Karpas-422 (cell line): ENCODE measurements around the gene CRYBG1. TPM values are rescaled to one million over a fixed set of nuclear protein-coding genes. Genes with fewer than 3 reads are reported as not detected.

ENCODE experiments used
- DNase-seq: peaks from one replicate; pipeline ENCODE4 v3.0.0-alpha.2; 2015
- H2AFZ ChIP-seq: fragments of 200-600 bp; sonication (generic); 2 replicates; pipeline ENCODE4 v1.6.1; 2014; ENCODE audit warnings: antibody characterized with exemption, low read length, mixed read lengths
- H3K27ac ChIP-seq: fragments of 200-600 bp; sonication (generic); 2 replicates; pipeline ENCODE4 v1.5.1; 2014; ENCODE audit warnings: mild to moderate bottlenecking, low read length, moderate library complexity
- H3K27me3 ChIP-seq: fragments of 200-600 bp; sonication (generic); 2 replicates; pipeline ENCODE4 v1.6.1; 2014; ENCODE audit warnings: low read length, mixed read lengths
- H3K36me3 ChIP-seq: fragments of 200-600 bp; sonication (generic); 2 replicates; pipeline ENCODE4 v1.6.1; 2014; ENCODE audit warnings: low read length, mixed read lengths; ENCODE audit not compliant: insufficient read depth
- H3K4me1 ChIP-seq: fragments of 200-600 bp; sonication (generic); 2 replicates; pipeline ENCODE4 v1.6.1; 2014; ENCODE audit warnings: mild to moderate bottlenecking, low read length, mixed read lengths
- H3K4me2 ChIP-seq: fragments of 200-600 bp; sonication (generic); 2 replicates; pipeline ENCODE4 v1.6.1; 2014; ENCODE audit warnings: low read length, low read depth, mild to moderate bottlenecking; ENCODE audit not compliant: poor library complexity, severe bottlenecking
- H3K4me3 ChIP-seq: fragments of 200-600 bp; sonication (generic); 2 replicates; pipeline ENCODE4 v1.5.1; 2014; ENCODE audit warnings: mild to moderate bottlenecking, antibody characterized with exemption, low read length, mixed read lengths
- H3K79me2 ChIP-seq: fragments of 200-600 bp; sonication (generic); 2 replicates; pipeline ENCODE4 v1.6.1; 2014; ENCODE audit warnings: mild to moderate bottlenecking, low read length, mixed read lengths
- H3K9ac ChIP-seq: fragments of 200-600 bp; sonication (generic); 2 replicates; pipeline ENCODE4 v1.6.0; 2014; ENCODE audit warnings: low read length
- H3K9me2 ChIP-seq: fragments of 200-600 bp; sonication (generic), shearing (Covaris generic); replicated peaks from 2 replicates; pipeline ENCODE4 v1.6.0; 2014; ENCODE audit warnings: mild to moderate bottlenecking, low read length, moderate library complexity; ENCODE audit not compliant: insufficient read depth
- H3K9me3 ChIP-seq: fragments of 300-700, 200-600 bp; sonication (generic); 2 replicates; pipeline ENCODE4 v1.6.1; 2014; ENCODE audit warnings: low read length, mixed read lengths
- H4K20me1 ChIP-seq: fragments of 200-600 bp; sonication (generic); 2 replicates; pipeline ENCODE4 v1.6.1; 2014; ENCODE audit warnings: mild to moderate bottlenecking, antibody characterized with exemption, low read length, low read depth; ENCODE audit not compliant: insufficient read depth
- total RNA-seq: library from RNA; depleted of rRNA; stranded (reverse); fragments of >200 nt; shearing (Covaris generic); gene quantifications from 2 replicates; pipeline ENCODE4 v1.2.3, GENCODE V29; 2014; ENCODE audit warnings: low replicate concordance

Gene CRYBG1
- total RNA-seq, 1 experiment from 2014 or later: 39.3 TPM

- Histone ChIP-seq H3K4me1 (peaks cover 37% of the 10 kb centered on the region), H4K20me1 (no peaks in the 10 kb centered on the region), H3K4me2 (no peak overlapping the region), H3K4me3 (no peak overlapping the region), H3K27ac (no peak overlapping the region), H3K27me3 (no peaks in the 10 kb centered on the region), H2AFZ (no peak overlapping the region), H3K79me2 (no peaks in the 10 kb centered on the region), H3K9me2 (no peaks in the 10 kb centered on the region), H3K9ac (no peak overlapping the region), H3K9me3 (no peaks in the 10 kb centered on the region), H3K36me3 (no peaks in the 10 kb centered on the region)
- DNase-seq: no peak
These were observed 20.7 kb downstream of the CRYBG1 start for GRCh38 chr6:106381223-106381622.

GRCh38 chr6:106381881-106382280 lies 21.4 kb downstream of the CRYBG1 start:
- Histone ChIP-seq H3K4me2 (no peak overlapping the region), H2AFZ (no peak overlapping the region)

GRCh38 chr6:106383573-106383972 lies 23.1 kb downstream of the CRYBG1 start:
- Histone ChIP-seq H3K4me2 (no peak overlapping the region), H3K79me2 (no peaks in the 10 kb centered on the region), H3K9me2 (no peaks in the 10 kb centered on the region), H3K36me3 (no peaks in the 10 kb centered on the region), H3K4me3 (no peak overlapping the region), H3K27ac (no peak overlapping the region), H3K9ac (no peak overlapping the region), H2AFZ (no peak overlapping the region), H3K4me1 (peaks cover 15% of the 10 kb centered on the region), H3K27me3 (no peaks in the 10 kb centered on the region), H4K20me1 (no peaks in the 10 kb centered on the region), H3K9me3 (no peaks in the 10 kb centered on the region)
- DNase-seq: no peak

More at GRCh38 chr6:106381881-106382280, 21.4 kb downstream of the CRYBG1 start:
- DNase-seq: no peak
- Histone ChIP-seq H3K27ac (no peak overlapping the region), H4K20me1 (no peaks in the 10 kb centered on the region), H3K9me2 (no peaks in the 10 kb centered on the region), H3K27me3 (no peaks in the 10 kb centered on the region), H3K79me2 (no peaks in the 10 kb centered on the region), H3K9ac (no peak overlapping the region), H3K9me3 (no peaks in the 10 kb centered on the region), H3K4me3 (no peak overlapping the region), H3K36me3 (no peaks in the 10 kb centered on the region), H3K4me1 (peaks cover 31% of the 10 kb centered on the region)

DNA sequence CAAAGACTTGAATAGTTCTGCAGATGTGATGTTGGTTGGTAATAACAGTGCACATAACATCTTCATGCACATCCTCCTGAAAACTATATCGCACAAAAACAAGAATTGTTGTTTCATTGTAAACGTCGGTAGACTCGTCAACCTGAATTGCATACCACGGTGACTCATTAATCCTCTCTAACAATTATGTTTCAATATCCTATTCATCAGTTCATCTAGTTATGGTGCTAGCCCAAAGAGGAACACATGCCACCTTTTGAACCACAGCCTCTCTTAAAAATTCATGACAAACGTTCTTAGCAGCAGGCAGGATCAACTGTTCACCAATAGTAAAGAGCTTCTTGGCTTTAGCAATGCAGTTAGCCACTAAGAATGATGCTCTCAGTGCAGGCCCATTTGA lies 25.0 kb downstream of the CRYBG1 start:
- Histone ChIP-seq H3K27me3 (no peaks in the 10 kb centered on the region), H3K27ac (no peak overlapping the region), H3K36me3 (no peaks in the 10 kb centered on the region), H3K79me2 (no peaks in the 10 kb centered on the region), H3K4me1 (peaks cover 11% of the 10 kb centered on the region), H3K9ac (no peak overlapping the region), H2AFZ (no peak overlapping the region), H3K9me2 (no peaks in the 10 kb centered on the region), H4K20me1 (no peaks in the 10 kb centered on the region), H3K9me3 (no peaks in the 10 kb centered on the region), H3K4me2 (no peak overlapping the region), H3K4me3 (no peak overlapping the region)
- no peak for DNase-seq

GRCh38 chr6:106387875-106388274 lies 27.4 kb downstream of the CRYBG1 start:
- no peaks in the 10 kb centered on the region for H3K9me2 ChIP-seq

DNA sequence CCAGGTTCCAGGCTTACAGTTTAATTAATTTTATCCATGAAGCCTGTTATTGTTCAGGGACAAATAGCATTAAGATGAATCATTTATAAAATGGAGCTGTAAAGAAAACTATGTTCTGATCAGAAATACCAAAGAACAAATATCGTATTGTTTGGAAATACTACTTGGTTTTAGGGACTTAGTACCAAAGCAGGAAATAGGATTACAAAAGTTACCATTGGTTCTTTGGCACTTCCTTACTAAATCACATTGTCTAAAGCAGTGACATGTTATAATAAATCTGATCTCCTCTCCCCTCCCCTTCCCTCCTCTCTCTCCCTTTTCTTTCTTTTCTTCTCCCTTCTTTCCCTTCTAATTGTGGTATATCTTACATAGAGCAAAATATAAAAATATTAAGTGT lies 29.6 kb downstream of the CRYBG1 start:
- Histone ChIP-seq H3K36me3 (no peaks in the 10 kb centered on the region), H3K79me2 (no peaks in the 10 kb centered on the region), H3K9me2 (no peaks in the 10 kb centered on the region), H3K27me3 (no peaks in the 10 kb centered on the region), H3K4me1 (no peaks in the 10 kb centered on the region), H4K20me1 (no peaks in the 10 kb centered on the region), H3K9me3 (no peaks in the 10 kb centered on the region), H3K4me3 (no peak overlapping the region), H3K4me2 (no peak overlapping the region), H2AFZ (no peak overlapping the region), H3K27ac (no peak overlapping the region), H3K9ac (no peak overlapping the region)
- no peak for DNase-seq

More at GRCh38 chr6:106387875-106388274, 27.4 kb downstream of the CRYBG1 start:
- Histone ChIP-seq H3K36me3 (no peaks in the 10 kb centered on the region), H3K4me2 (no peak overlapping the region), H3K9me3 (no peaks in the 10 kb centered on the region), H3K4me1 (peaks cover 8% of the 10 kb centered on the region), H4K20me1 (no peaks in the 10 kb centered on the region), H3K27ac (no peak overlapping the region), H3K9ac (no peak overlapping the region), H3K79me2 (no peaks in the 10 kb centered on the region), H3K4me3 (no peak overlapping the region), H3K27me3 (no peaks in the 10 kb centered on the region), H2AFZ (no peak overlapping the region)
- no peak for DNase-seq

- no peak overlapping the region for H3K27ac ChIP-seq
These were observed 36.1 kb downstream of the CRYBG1 start for GRCh38 chr6:106396426-106397220.

DNA sequence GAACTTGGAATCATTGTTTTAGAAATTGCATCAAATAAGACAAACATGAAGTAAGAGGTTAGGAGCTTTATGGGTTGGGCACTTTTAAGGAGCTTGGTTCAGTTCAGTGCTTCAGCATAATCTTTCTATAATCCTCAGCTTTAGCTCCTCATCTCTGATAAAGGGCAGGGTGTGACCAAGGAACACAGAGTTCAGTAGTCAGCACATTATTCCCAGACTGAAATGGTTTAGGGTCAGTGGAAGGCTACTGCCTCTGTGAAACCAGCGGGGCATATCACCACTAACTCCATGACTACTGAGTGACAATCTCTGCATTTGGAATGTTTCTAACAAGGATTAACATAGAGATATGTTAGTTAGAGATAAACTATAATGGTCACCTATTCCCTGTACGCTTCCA lies 36.9 kb downstream of the CRYBG1 start:
- H3K4me3 ChIP-seq: no peak overlapping the region
- no peak overlapping the region for H3K9ac ChIP-seq
- no peaks in the 10 kb centered on the region for H3K79me2 ChIP-seq
- no peaks in the 10 kb centered on the region for H3K9me3 ChIP-seq
- no peaks in the 10 kb centered on the region for H3K36me3 ChIP-seq
- DNase-seq: no peak
- H3K9me2 ChIP-seq: no peaks in the 10 kb centered on the region
- no peak overlapping the region for H3K4me2 ChIP-seq
- H3K27ac ChIP-seq: no peak overlapping the region
- no peaks in the 10 kb centered on the region for H3K4me1 ChIP-seq
- no peaks in the 10 kb centered on the region for H4K20me1 ChIP-seq
- H2AFZ ChIP-seq: no peak overlapping the region
- no peaks in the 10 kb centered on the region for H3K27me3 ChIP-seq

More at GRCh38 chr6:106396426-106397220, 36.1 kb downstream of the CRYBG1 start:
- H3K4me3 ChIP-seq: no peak overlapping the region
- H3K9me3 ChIP-seq: no peaks in the 10 kb centered on the region
- H3K9me2 ChIP-seq: no peaks in the 10 kb centered on the region
- H3K4me2 ChIP-seq: no peak overlapping the region
- no peaks in the 10 kb centered on the region for H3K4me1 ChIP-seq
- no peaks in the 10 kb centered on the region for H3K79me2 ChIP-seq
- no peaks in the 10 kb centered on the region for H3K27me3 ChIP-seq
- no peaks in the 10 kb centered on the region for H3K36me3 ChIP-seq
- H2AFZ ChIP-seq: no peak overlapping the region
- DNase-seq: no peak
- no peak overlapping the region for H3K9ac ChIP-seq
- no peaks in the 10 kb centered on the region for H4K20me1 ChIP-seq
